Measurements from ENCODE around the gene INTS6.

INTS6 gene

DNA sequence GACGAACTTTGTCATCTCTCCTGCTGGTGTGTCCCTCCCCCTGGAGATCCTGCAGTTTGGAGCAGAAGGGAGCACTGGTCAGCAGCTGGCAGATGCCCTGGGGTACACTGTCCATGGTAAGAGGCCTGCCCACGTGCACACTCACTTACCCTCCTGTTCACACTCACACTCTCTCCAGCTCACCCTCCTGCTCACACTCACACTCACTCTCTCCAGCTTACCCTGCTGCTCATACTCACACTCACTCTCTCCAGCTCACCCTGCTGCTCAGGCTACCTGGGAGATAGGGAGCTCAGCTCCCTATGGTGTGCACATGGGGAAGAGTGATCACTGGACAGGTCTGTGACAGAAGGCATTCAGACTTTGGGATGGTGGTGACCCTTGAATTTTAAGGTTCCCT is 111.6 kb downstream of the INTS6 start:
- FAIRE-seq, result no peak

DNA sequence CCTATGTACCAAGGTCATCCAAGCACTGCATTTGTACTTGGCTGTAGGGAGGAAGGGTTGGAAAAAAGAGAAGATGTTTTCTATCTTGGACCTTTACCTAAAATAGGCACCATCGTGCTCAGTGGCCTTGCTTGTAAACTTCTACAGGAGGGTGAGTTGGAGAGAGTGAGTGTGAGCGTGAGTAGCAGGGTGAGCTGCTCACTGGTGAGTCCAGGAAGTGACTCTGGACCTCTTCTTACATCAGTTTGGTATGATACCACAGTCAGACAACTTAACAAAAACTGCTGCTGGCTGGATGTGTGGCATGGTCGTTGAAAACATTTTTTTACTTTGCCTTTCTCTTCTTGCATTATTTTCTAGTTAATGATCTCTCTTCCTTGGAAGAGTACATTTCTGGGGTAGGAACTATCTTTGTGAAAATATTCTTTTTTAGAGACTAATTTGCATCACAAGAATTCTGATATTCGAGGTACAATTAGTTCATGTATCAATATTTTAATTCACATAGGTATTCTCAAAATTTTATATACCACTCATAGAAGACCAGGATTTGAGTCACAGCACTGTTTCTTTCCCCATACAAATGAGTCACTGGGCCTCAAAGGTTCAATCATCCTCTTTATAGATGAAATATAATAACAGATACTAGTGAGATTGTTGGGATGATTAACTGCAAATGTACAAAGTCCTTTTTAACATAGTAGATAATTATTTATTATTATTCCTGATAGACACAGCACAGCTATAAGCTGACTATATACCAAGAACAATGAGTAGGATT is 112.7 kb downstream of the INTS6 start:
- no peak for FAIRE-seq

DNA sequence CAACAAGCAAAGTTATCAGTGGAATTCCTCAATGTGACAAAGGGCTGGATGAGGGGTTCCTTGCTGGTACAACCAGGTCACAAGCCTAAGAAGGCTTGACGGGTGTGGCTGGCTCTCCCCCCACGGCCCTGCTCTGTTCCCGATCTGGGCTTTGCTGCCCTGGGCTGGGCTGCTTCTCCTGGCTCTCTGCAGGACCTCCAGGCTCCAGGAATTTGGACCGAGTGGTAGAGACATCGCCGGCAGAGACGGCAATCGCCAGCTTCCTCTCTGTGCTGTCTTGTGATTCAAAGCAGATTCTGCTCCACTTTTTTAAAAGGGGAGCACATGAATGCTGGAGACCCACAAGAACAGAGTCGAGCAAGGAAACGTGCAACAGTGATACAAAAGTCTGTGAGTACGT is 113.5 kb downstream of the INTS6 start, which contains the start of gene SERPINE3:
Gene SERPINE3 (plus strand): TSS at position 338 of the 400 bp plus-strand sequence. CDS start 1,401 bp downstream, outside the sequence.
- no peak for FAIRE-seq

DNA sequence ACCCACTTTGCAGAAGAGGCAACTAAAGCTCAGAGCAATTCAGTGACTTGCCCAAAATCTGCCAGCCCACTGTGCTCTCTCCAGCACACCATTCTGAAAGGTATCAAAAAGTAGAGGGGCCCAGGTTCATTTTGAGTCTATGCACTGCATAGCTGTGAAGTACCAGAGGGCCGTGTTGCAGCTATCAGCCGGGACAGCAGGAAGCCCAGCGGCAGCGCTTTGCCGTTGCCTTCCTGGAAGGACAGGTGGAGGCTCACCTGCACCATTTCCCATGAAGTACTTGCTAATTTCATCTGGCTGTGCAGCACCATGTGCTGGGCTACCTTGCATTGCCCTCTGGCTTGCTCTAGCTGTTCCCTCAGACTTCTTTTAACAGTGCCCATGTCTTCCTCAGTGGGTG is 116.1 kb downstream of the INTS6 start:
- FAIRE-seq, result no peak

DNA sequence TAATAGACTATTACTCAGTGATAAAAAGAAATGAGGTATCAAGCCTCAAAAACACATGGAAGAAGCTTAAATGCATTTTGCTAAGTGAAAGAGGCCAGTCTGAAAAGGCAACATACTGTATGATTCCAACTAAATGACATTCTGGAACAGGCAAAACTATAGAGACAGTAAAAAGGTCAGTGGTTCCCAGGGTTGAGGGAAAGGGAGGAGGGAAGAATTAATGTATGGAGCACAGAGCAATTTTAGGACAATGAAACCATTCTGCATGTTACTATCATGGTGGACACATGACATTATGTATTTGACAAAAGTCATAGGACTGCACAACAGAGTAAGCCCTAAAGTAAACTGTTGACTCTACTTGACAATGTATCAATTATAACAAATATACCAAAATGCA is 119.0 kb downstream of the INTS6 start:
- no peak for FAIRE-seq

DNA sequence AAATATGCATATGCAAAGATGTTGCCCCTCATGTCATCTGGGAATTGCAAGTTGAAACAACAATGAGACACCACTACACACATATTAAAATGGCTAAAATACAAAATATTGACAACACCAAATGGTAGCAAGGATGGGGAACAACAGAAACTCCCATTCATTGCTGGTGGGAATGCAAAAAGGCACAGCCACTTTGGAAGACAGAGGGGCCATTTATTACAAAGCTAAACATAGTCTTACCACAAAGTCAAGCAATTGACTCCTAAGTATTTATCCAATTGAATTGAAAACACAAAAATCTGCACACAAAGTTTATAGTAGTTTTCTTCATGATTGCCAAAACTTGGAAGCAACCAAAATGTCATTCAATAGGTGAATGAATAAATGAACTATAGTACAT is 119.4 kb downstream of the INTS6 start:
- FAIRE-seq, result no peak

DNA sequence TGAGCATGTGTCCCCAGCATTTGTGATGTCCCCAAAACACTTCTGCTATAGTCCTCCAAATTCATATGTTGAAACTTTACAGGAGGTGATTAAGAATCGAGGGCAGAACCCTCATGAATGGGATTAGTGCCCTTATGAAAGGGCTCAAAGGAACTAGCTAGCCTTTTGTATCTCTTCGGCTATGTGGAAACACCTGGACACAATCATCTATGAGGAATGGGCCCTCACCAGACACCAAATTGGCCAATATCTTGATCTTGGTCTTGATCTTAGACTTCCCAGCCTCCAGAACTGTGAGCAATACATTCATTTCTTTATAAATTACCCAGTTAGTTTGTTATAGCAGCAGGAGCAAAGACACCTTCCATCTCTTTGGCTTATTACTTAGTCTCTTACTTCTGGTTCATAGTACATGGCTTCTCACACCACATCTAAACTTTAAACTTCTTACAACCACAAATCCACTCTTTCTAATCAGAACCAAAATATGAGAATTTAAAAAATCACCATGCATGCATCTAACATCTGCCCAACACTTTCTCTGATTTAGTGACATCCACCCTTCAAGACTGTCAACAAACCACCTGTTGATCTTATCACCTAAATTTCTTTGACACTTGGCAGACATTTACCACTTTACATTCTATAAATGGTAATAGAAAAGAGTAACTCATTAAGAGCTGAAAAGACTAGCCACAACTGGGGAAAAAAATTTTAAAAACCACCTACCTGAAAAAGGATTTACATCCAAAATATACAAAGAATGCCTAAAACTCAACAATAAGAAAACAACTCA is 120.1 kb downstream of the INTS6 start:
- FAIRE-seq, result no peak

DNA sequence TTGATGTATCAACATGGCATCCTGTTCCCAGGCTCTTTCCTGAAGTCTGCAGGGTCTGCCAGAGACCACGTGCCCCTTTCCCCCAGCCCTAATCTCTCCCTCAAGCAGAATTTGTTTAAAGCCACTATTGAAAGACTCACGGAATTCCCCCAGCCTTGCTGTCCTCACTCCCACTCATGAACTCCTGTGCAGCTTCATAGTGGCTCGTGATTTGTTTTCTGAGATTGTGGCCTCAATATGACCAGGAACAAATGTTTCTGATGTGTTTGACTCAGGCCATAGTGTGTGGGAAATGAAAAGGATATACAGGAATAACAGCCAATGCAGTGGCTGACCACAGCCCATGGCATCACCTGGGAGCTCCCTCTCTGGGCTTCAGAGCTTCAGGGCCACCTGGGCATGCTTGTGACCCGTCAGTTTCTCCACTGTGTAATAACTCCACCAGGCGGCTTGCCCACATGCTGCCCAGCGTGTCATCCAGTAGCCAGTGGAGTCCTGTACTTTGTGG is 121.4 kb downstream of the INTS6 start:
- FAIRE-seq, result no peak

DNA sequence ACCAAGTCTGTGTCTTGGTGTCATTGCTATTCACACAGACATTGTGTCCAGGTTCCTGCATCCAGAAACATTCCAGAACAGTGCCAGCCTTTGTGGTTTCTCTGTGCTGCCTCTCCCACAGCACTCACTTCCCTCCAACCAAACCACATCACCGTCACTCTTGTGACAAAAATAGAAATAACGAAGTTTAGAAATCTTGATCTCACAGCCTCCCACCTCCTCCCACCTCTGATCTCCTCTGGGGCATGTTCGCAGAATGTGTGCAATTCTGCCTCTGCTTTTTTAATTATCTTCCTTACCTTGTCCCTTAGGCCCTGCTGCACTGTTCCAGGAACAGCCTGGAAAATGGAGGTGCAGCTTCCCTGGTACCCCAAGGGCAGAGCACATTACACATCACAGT is 122.0 kb downstream of the INTS6 start:
- no peak for FAIRE-seq

DNA sequence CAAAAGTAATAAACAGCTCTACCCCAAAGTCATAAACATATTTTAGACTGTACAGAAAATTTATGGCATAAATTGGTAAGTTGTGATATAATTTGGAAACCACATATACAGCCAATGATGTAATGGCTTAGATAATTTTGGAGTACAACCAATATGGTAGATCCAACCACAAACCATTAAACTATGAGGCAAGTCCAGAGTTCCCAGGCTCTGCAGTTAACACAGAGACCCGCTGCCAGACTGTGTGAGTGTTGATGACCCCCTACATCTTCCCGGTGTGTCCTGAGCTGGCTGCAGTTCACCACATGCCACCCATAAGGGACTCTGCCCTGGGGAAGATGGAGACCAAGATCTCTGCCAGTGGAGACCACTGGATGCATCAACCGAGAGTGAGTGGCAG is 123.2 kb downstream of the INTS6 start:
- FAIRE-seq, result no peak

DNA sequence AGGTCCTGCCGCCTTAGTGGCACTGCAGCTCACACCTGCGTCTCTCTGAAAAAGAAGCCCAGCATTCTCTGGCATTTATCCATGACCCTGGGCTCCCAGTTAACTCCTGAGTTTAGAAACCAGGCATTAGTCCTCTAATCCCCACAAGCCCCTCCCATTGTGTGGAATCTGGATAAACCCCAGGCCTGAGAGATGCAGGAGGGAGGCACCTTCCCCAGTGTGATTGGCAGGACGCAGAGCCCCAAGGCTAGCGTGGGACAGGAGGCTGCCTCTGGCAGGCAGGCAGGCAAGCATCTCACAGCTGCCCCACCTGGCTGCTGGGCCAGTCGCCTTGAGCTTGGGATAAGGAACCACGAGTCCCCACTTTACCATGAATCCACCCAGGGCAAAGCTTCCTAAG is 124.3 kb downstream of the INTS6 start:
- FAIRE-seq, result no peak

DNA sequence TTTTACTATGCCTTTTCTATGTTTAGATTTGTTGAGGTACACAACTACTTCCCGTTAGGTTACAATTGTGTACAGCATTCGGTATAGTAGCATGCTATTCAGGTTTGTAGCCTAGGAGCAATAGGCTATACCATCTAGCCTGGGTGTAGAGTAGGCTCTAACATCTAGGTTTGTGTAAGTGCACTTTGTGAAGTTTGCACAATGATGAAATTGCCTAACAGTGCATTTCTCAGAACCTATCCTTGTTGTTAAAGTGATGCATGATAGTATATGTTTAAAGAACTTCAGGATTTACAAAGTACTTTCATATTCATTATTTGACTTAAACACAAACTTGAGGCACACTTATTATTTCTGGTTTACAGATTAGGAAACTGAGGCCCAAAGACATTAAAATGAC is 124.9 kb downstream of the INTS6 start:
- FAIRE-seq, result no peak

DNA sequence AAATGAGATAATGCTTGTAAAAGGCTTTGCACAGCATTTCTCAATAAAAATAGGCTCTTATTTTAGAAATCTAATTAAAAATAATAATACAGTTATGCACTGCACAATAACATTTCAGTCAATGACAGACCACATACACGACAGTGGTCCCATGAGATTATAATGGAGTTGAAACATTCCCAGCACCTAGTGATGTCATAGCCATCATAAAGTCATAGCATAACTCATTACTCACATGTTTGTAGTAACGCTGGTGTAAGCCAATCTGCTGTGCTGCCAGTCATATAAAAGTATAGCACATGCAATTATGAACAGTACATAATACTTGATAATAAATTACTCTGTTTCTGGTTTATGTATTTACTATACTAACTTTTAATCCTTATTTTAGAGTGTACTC is 126.1 kb downstream of the INTS6 start:
- FAIRE-seq, result no peak

DNA sequence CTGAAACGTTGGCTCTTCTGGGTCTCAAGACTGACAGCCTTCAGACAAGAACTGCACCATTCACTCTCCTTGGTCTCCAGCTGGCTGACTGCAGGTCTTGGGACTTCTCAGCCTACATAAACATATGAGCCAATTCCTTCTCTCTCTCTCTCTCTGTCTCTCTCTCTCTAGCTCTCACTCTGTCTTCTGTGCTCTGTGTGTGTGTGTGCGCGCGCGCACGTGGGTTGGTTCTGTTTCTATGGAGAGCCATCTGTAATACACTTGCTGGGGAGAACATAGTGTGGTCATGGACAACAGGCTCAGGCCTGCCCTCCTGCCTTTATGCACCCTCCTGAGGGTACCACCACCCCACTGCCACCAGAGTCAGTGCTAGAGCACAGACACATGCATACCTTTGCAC is 127.0 kb downstream of the INTS6 start:
- no peak for FAIRE-seq

DNA sequence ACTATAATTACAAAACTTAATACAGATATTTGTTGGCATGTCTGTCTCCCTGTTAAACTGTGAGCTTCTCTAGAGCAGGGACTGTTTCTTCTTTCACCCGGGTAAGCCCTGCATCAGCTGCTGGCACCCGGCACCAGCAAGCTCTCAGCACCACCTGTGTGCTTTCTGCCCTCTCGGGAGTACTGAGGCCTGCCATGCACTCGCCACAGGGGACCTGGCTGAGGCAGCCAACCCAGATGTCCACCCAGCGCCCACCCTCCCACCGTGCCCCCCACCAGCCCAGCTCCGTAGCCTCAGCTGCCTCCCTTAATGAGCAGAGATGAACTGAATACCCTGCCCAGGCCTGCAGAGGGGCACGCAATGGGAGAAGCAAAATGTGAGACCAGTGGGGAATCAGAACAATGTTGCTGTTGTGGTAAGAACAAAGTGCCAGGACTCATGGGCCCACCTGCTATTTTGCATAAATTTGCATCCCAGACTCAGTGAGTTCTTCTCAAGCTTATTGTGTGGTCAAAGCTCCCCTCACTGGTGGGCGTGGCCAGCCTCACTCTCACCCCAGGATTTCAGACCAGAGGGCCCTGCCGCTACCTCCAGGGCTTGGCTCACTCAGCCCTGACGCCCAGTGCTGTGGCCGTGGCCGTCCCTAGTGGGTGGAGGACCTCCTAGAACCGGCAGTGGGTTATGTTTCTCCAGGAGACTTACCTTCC is 128.0 kb downstream of the INTS6 start:
- FAIRE-seq, result no peak

DNA sequence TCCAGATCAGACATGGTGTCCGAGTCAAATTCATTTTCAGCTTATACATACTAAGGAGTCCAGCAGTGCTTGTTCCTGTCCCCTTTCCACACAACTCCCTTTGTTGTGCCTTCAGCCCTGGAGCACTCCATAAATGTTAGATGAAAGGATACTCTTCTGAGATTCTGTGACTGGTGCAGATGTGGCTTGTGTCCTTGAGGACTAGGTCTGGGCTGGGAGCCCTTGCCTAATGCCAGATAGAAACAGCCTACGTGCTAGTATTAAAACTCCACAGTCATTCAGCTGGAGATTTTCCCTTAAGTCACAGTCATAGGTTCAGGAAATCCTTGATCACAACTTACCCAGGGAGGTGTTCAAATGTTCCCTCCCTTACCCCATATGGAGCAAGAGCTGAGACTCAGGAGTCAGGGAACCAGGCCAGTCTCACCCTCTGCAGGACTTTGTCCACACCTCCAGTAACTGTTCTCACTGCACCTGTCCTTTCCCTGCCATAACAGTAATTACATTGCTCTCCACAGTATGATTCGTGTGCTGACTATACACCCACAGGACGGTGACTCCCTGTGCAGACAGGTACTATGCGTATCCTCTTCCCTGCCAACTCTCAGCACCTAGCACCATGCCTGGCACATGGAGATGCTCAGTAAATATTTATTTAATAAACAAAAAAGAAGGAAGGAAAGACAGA is 128.9 kb downstream of the INTS6 start:
- FAIRE-seq, result no peak

DNA sequence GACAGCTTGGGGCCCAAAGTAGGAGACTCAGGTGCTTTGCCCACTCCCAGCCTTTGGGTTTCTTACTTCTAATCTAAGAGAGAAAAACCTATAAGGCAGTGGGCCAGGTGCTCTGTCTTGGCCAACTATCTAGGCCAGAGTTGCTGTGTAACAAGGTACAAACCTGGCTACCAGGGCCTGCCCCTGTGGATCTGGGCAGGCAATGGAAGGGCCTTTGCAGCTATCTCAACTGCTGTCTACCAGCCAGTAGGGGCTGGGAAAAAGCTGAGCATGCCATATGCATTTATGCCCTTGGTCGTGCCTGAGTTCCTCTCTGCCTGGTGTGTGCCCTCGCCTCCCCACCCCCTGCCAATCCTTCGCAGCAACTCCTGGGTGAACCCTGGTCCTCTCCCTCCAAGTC is 130.0 kb downstream of the INTS6 start:
- no peak for FAIRE-seq

DNA sequence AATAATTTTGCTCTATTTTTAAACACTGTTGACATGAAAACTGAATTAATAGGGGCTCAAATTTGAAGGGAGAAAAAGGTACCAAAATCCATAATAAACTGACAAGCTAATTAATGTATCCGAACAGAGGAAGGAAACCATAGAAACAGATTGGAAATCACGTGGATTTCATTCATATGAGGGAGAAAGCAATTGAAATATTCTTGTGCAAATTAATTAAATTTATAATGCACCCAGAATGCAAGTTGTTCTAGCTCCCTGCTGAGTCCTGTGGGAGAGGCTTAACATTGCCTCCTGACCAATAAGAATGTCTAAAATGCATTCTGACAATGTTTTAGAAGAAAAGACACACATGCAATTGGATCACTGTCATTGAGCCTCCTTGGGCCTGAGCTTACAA is 131.0 kb downstream of the INTS6 start:
- FAIRE-seq, result no peak

DNA sequence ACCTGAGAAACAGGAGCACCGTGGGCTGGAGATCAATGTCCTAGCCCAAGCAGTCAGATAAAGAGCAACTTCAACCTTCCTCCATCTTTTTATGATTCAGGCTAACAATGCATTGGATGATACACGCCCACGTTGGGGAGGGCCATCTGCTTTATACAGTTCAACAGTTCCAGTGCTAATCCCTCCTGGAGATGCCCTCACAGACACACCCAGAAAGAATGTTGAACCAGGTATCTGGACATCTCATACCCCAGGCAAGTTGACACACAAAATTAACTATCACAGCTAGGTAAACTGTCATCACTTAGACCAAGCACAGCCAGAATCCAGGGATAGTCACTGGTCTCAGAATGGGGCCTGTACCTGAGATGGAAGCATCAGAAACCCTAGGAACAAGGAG is 134.0 kb downstream of the INTS6 start:
- no peak for FAIRE-seq

DNA sequence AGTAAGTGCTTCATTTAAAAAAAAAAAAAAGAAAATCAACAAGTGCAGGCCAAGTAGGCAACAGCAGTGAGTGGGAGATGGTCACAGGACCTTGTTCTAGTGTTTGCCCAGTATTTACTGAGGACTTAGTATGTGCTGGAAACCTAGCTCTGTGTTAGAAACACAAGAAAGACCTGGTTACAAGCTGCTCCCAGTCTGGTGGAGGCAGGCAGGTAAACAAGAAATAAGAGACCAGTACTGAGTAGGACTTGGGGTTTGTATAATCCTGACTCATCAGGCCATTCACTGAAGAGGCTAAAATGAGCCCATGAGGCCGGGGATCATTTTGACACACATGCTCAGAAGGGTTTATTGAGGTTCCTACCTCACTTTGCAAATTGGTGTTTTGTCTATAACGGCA is 134.8 kb downstream of the INTS6 start:
- no peak for FAIRE-seq

DNA sequence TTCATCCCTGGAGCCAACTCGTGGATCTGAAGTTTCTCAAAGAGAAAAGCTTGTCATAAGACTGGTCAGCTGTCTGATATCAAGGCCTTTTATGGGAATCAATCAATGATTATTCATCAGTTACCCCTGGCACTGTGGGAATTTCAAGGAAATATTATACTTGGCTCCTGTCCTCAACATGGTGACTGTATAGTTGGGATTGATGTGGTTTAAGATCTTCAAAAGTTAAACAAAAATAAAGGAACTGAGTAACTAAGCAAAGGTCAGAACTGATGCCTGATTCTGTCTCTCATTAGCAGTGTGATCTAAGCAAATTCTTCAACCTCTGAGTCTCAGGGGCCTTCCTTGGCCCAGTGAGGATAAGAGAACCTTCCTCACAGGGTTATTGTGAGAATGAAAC is 135.6 kb downstream of the INTS6 start:
- FAIRE-seq, result no peak

DNA sequence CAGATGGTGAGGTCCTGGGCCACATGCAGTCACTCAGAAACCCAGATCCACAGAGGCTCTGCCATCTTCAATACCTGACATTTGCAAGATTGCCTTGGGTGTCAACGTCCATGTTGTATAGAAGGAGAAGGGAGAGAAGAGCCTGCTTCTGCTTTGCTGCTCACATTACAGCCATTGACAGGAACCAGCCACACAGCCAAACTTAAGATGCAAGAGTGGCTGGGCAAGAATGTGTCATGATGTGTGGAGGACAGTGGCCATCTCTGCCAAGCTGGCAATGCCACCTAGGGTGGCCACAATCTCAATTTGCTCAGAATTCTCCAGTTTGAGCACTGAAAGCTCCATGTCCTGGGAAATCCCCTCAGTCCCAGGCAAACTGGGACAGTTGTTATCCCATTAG is 139.2 kb downstream of the INTS6 start:
- no peak for FAIRE-seq

DNA sequence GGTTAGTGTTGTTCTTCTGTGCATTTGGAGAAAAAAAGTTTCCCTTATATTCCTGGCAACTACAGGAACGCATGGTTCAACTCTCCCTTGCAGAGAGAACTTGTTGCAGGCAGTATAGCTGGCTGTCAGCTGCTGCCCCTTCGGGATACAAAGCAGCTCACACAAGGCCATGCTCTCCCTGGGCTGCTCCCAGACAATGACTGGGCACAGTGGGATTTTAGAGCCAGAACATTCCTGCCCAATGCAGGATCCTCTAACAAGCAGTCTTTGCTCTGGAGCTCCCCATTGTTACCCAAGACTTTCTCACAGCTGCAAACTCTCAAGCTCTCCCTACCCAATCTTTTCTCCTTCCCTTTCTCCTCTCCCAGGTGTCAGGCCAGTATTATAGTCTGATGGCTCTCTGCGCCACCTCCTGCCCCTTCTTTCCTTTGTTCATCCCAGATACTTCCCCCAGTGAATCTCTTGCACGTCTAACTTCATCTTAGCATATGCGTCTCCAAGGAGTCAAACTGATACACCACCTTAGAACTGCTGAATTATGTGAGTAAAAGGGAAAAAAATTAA is 140.8 kb downstream of the INTS6 start:
- no peak for FAIRE-seq

Measured in islet of Langerhans (tissue), 1 donor.